Nucleus accumbens (tissue), 56 donors: ENCODE results near the gene TACSTD2.
A peak's percentile ranks its signal among the peaks of the same experiment; 100 is the strongest.
"Not testable (repeated sequence)": the region's sequence is repeated elsewhere in the genome, so short reads cannot be mapped to it uniquely, and the experiment has no call there.

ENCODE experiments used
- DNase-seq, 56 donors: peaks; one replicate each; lab custom pipeline; 2025; lab: John Stamatoyannopoulos, UW

Gene TACSTD2, protein sequence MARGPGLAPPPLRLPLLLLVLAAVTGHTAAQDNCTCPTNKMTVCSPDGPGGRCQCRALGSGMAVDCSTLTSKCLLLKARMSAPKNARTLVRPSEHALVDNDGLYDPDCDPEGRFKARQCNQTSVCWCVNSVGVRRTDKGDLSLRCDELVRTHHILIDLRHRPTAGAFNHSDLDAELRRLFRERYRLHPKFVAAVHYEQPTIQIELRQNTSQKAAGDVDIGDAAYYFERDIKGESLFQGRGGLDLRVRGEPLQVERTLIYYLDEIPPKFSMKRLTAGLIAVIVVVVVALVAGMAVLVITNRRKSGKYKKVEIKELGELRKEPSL

DNA sequence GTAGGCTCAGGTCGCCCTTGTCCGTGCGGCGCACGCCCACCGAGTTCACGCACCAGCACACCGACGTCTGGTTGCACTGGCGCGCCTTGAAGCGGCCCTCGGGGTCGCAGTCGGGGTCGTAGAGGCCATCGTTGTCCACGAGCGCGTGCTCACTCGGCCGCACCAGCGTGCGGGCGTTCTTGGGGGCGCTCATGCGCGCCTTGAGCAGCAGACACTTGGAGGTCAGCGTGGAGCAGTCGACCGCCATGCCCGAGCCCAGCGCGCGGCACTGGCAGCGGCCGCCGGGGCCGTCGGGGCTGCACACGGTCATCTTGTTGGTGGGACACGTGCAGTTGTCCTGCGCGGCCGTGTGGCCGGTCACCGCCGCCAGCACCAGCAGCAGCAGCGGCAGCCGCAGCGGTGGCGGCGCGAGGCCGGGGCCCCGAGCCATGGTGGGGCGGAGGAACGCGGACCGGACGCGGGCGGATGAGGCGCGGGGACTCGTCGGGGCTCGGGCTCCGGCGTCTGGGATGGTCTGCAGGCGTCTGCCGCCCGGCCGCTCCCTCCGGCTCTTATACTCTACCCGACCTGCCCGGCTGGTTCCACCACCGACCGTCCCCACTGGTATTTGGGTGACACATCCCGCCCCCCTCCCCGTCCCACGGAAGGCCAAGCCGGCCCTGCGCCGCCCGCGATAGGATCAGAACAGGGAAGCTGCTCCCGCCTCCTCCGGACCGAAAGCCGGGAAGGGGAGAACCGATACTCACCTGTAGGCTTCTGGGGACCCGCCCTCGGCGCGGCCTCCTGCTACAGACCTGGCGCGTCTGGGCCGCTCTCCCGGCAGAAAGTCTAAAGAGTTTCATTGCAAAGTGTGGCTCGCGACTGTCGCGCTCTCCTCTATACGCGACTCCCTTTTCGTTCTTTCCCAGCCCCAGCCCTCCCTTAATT, at the start of gene TACSTD2:
TSS of gene TACSTD2 (minus strand) at position 526 of the 927 bp plus-strand sequence. CDS start at position 430, 96 bp downstream.
- peak in 3 of 56 donors; percentile 5 to 21 (median 11) for DNase-seq

DNA sequence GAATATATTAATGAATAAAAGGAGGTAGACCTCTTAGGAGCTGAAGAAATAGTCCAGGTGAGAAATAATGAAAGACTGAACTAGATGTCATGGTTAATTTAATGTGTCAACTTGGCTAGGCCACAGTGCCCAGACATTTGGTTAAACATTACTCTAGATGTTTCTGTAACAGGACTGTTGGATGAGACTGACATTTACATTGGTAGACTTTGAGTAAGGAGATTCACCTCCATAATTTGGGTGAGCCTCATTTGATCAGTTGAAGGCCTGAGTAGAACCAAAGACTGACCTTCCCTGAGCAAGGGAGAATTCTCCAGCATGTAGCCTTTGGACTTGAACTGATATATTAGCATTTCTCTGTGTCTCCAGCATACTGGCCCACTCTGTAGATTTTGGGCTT, 49.2 kb upstream of the TACSTD2 start:
- no peak for DNase-seq

DNA sequence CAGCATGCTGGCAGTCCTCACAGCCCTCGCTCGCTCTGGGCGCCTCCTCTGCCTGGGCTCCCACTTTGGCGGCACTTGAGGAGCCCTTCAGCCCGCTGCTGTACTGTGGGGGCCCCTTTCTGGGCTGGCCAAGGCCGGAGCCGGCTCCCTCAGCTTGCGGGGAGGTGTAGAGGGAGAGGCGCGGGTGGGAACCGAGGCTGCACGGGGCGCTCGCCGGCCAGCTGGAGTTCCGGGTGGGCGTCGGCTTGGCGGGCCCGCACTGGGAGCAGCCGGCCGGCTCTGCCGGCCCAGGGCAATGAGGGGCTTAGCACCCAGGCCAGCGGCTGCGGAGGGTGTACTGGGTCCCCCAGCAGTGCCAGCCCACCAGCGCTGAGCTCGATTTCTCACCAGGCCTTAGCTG, 46.2 kb upstream of the TACSTD2 start:
- DNase-seq, result not testable (repeated sequence)

DNA sequence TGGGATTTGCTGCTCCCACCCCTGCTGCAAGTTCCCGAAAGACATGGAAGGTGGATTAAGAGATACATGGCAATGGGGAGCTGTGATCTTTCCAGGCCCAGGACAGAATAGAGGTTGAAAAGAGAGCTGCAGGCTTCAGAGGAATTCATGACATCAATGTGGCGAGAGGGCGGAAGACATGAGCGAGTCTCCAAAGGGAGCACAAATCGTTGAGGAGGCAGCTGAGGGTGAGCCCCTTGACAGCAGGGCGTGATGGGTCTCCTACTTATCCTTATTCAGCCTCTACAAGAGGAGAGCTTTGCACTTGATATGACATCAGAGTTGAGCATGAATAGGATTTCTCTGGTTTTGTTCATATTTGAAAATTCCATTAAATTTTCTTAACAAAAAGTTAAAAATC, 45.5 kb upstream of the TACSTD2 start:
- DNase-seq, result peak in 6 of 56 donors; percentile 1 to 40 (median 8)

DNA sequence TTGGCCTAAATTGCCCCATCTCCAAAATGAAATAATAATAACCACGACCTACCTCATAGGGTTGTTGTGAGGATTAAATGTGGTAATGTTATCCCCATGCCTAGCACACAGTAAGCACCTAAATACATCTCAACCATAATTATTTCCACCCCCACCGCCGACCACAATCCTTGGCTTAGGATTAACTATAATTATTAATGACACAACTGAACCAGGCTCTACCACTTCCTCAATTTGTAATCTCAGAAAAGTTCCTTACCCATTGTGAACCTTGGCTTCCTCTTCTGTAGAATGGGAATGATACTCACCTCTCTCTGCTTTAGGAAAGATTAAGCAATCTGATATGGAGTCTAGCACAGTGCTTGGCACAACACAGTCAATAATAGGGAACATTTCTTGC, 44.3 kb upstream of the TACSTD2 start:
- DNase-seq, result no peak

DNA sequence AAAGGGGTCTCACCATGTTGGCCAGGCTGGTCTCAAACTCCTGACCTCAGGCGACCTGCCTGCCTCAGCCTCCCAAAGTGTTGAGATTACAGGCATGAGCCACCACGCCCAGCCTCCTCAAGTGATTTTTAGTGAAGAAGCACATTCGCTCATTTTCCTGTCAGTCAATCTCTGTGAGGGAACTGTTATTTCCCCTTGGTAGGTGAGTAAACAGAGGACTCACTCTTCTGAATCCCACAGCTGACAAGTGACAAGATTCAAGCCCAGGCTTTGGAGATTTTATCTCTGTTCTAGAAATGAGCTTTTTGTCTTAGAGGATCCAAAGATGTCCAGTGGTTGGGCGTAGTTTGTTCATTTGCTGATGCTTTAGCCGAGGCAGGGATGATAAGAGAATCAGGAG, 43.9 kb upstream of the TACSTD2 start:
- DNase-seq, result no peak

DNA sequence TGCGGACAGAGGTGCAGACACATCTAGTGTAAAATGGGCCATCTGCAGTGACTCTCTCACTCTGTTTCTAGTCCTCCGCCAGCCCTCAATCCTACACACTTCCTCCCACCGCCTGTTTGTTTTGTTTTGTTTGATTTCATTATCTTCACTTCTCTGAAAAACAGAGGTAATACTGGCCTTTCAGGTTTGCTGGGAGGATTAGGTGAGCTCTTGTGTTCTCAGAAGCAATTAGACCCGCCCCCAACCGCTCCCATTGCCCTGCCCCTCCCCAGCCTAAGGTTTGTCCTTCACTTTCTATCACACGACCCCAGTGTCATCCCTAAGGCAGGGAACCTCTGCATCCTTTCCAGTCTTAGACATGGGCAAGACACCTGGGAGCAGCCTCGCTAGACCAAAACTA, 43.2 kb upstream of the TACSTD2 start:
- DNase-seq, result no peak

DNA sequence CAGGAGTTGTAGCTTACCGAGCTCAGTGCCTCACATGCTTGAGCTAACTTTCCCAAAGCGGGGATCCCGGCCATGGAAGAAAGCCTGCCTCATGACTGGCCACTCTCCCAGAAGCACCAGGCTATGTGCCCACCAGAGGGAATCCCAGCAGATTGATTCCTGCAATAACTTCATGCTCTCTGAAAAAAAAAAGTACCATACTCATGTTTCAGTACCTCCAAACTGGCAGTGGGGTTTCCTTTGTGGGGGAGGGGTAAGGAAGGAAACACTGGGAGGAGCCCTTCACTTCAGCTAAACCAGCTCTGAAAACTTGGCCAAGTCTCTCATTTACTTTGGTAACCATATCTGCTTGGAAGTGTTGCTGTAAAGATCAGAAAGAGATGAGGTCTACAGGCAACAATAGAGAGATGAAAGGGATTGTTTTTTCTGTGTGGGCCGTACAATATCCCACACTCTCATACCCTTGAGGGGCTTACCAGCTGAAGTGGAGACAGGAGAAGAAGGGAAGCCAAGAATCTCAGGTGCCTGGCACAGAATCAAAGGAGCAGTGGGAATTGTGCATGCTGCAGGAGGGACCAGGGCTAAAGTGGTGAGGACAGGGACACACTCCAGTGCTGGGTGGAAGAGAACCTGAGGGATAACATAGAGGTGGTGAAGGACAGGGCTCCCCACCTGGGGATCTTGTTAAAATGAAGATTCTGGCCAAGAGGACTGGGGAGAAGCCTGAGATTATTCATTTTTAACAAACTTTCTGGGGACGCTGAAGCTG, 42.4 kb upstream of the TACSTD2 start:
- DNase-seq, result peak in 15 of 56 donors; percentile 2 to 49 (median 21)

DNA sequence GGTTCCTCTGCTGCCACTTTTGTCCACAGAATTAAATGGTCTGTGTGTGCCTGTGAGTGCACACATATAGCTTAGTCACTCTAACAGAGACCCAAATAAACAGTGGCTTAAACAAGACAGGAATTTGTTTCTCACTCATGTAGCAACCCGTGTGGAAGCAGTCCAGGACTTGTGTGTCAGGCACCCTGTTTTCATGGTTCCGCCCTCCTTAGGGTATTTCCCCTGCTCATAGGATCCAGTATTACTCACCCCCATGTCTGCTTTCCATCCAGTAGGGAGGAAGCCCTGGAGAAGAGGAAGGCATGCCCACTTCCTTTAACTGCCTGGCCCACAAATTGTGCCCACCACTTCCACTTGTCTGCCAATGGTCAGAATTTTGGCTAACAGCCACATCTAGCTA, 41.3 kb upstream of the TACSTD2 start:
- DNase-seq, result peak in 2 of 56 donors; percentile 3 to 8

DNA sequence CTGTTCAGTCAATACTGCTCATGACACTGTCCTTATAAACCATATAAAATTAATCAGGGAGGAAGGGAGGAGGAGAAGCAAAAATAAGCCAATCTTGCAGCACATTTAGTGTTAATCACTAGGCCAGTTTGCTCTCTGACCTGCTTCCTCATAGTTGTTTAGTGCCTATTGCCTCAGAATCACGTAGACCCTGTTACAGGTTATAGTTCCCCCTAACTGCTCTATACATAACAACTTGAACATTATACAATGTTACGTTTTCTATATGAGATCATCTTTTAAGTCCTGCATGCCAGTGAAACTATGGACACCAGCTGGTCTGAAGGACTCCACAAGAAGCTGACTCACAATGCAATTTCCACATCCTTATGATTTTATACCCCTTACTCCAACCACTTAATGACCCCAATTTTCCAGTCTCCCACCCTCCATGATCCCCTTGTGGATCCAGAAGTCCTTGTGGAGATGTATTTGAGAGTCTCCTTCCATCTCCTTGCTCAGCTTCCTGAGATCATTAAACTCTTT, 34.9 kb upstream of the TACSTD2 start:
- DNase-seq, result no peak

DNA sequence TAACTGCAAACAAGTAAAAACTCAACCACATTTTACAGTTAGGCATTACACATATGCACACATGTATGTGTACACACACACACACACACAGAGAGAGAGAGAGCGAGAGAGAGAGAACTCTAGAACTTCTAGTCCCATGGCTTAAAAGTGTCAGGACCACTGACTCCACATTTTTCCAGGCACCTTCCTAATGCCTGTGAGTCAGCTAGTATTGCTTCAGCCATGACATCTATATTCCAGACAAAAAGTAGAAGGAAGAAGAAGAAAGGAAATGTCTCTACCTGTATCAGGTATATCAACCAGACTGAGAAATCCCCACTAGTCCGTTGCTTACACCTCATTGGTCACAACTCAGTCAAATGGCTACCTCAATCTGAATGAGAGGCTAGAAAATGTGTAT, 31.9 kb upstream of the TACSTD2 start:
- no peak for DNase-seq

DNA sequence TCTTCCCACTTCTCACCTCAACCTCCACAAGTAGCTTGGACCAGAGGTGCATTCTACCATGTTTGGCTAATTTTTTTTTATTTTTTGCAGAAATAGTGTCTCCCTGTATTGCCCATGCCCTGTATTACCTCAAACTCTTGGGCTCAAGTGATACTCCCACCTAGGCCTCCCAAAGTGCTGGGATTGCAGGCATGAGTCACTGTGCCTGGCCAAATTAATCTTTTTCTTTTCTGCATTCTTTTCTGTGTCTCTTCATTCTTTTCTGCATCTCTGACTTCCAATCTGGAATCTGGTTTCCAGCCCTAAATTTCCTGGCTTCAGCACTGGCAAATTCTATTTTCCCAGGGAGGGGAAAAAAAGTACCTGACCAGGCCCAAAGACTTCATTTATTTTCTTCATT, 31.2 kb upstream of the TACSTD2 start:
- DNase-seq, result no peak

DNA sequence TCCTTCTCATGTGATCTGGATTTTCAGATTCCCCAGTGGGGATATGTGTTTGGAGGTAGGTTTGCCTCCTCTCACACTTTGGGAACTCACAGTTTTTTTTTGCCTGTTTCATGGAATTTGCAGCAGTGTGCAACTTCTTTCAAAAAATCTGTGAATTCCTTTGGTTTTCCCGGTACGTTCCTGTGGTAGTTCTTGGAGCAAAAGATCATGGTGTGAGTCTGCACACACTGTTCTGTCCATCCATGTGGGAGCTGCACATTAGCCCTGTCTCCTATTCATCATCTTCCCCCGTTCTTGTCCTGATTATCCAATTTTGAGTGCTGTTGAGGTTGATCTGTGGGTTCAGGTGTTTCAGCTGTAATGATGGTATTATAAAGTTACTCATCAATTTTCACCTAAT, 30.3 kb upstream of the TACSTD2 start:
- no peak for DNase-seq

DNA sequence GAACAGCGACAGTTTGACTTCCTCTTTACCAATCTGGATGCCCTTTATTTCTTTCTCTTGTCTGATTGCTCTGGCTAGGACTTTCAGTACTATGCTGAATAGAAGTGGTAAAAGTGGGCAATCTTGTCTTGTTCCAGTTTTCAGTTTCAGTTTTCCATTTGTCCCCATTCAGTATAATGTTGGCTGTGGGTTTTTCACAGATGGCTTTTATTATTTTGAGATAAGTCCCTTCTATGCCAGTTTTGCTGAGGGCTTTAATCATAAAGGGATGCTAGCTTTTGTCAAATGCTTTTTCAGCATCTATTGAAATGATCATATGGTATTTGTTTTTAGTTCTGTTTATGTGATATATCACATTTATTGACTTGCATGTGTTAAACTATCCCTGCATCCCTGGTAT, 24.9 kb upstream of the TACSTD2 start:
- DNase-seq, result not testable (repeated sequence)

DNA sequence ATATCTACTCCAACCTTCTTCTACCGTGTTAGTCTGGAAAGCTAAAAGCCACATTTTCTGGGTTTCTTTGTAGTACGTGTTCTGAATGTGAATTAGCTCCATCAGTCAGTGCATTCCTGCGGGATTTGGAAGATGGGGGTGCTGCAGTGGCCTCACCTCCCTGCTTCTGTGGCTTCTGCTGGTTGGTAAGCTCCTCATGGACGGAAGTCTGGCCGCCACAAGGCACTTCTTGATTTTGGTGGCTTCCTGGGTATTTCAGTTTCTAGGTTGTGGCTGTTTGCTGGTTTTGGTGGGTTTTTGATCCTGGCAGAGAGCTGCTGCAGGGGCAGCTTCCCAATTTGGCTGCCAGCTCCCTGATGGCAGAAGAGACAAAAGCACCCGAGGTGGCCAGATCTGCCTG, 20.9 kb upstream of the TACSTD2 start:
- DNase-seq, result no peak

DNA sequence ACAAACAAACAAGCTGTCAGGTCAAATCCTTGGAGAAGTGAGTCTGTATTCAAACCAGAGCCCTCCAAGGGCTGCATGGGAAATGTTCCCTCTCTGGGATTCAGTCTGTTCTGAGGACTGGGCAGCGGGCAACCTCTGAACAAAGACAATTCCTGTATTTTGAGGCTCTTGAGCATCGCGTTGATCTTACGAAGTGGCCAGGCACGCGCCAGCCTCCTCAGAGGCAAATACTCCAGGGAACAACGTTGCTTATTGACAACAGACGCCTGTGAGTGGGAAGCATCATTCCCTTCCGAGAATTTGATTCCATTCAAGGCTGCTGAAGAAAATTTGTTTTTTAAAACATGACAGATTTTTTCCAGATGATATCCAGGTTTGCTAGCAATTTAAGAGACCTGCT, 20.0 kb upstream of the TACSTD2 start:
- peak in 1 of 56 donors; percentile 26 for DNase-seq

DNA sequence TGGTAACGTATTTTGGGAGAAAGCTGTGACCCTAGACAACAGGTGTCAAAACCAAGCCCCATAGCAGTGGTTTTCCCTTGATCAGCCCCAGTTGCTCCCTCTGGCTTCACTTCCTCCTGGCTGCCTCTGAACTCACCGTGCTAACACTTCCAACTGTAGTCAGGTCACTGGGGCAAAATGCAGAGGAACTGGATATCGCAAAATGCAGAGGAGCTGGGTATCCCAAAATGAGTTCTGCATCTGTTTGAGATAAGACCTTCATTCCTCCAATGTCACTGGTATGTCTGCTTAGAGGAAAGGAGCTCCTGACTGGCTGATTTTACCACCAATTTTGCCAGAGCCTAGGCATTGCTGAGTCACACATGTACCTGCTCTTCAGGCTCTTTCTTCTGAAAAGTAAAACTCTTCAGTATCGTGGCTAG, 19.6 kb upstream of the TACSTD2 start:
- no peak for DNase-seq

DNA sequence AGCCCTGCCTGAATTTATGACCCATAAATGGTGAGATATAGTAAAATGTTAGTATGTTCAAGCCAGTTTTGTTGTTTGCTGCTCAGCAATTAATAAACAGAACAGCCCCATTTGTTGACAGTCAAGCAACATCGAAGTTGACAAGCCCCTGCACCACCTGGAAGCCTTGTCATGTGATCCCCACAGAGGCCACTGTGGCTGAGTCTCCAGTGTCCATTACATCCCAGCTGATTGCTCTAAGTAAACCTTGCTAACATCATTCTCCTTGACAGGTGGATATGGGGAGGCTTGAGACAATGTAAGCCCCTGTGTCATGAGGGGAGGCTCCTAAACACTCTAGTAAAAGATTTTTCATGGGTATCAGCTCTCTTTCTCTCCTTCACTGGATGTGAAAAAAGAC, 17.5 kb upstream of the TACSTD2 start:
- no peak for DNase-seq

DNA sequence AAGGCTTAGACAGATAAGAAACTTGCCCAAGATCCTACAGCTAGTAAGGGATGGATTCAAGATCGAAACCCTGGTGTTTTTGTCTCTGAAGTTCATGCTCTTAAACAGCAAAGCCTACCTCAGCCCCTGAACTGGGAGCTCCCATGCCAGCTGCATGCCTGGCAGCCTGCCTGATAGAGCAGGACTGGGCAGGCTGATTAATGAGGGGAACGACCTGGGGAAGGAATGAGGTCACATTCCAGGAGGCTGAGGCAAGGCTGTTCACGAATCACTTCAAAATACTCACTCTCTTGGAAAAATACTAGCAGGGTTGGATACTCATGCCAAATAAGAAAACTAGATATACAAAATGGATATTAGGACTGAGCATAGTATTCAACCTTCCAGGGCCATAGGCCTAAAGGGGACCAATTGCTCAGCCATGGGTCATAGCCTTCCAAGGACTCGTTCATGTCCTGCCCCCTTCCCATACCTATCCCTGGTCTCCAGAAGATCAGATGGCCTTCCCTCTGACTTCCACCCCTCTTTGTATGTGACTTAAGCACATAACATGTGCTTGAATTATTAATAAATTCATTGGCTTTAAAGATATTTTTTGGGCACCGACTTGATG, 15.6 kb upstream of the TACSTD2 start:
- peak in 2 of 56 donors; percentile 18 to 19 for DNase-seq

DNA sequence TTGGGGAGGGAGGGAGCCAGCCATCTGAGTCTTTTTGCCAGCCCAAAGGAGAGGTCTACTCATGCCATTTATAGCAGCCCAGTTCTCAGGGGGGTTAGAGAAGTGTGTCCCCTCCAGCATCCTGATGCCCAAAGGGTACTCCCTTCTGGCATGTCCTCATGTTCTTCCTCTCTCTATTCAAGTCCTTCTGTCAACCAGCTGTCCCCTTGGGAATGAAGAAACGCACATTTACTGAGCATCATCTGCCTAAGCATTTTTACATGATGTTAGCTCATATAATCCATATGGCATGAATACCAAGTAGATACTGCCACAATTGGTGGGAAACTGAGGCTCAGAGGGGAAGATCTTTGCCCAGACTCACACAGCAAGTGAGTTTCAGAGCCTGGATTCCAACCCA, 14.8 kb upstream of the TACSTD2 start:
- no peak for DNase-seq
